Thyroid gland (tissue), 4 donors: ENCODE results near the gene SMPDL3B. TPM values are rescaled to one million over a fixed set of nuclear protein-coding genes. Genes with fewer than 3 reads are reported as not detected.
A peak's percentile ranks its signal among the peaks of the same experiment; 100 is the strongest.

ENCODE experiments used
- DNase-seq, 2 donors: peaks; one replicate each; pipeline ENCODE4 v3.0.0-alpha.2; 2019
- H3K27ac ChIP-seq, 3 donors: fragments of 200-600 bp; sonication (generic); 1 replicate in 2 of 3; 2 replicates in 1 of 3; pipeline ENCODE4 v1.5.1; 2016 to 2019; ENCODE audit warnings: mild to moderate bottlenecking in 1 of 3, moderate library complexity in 1 of 3
- H3K27me3 ChIP-seq: fragments of 200-600 bp; sonication (generic); one replicate; pipeline ENCODE4 v1.5.1; 2019
- H3K36me3 ChIP-seq, 2 donors: fragments of 200-600 bp; sonication (generic); one replicate each; pipeline ENCODE4 v1.5.1; 2016 to 2019
- H3K4me1 ChIP-seq, 2 donors: fragments of 200-600 bp; sonication (generic); one replicate each; pipeline ENCODE4 v1.5.1; 2017 to 2019
- H3K4me3 ChIP-seq, 3 donors: fragments of 200-600 bp; sonication (generic); replicated peaks in 1 of 3; 1 replicate in 2 of 3; 2 replicates in 1 of 3; pipeline ENCODE4 v1.5.1; 2016; ENCODE audit warnings: mild to moderate bottlenecking in 1 of 3
- H3K9me3 ChIP-seq: fragments of 200-600 bp; sonication (generic); one replicate; pipeline ENCODE4 v1.5.1; 2017
- POLR2A ChIP-seq, 2 donors: fragments of 450-650 bp; IDR thresholded peaks; one replicate each; pipeline ENCODE4 v1.6.1; 2017; ENCODE audit warnings: antibody characterized with exemption in 2 of 2, mild to moderate bottlenecking in 2 of 2, moderate library complexity in 1 of 2
- WGBS, 2 donors: methylation state at CpG; one replicate each; pipeline ENCODE4 v1.1.5; 2017; 5-methylcytosine and 5-hydroxymethylcytosine counted together
- intact Hi-C: fragments of 100-400 bp; cut with DNase I; formaldehyde crosslinking; loops from one replicate; pipeline ENCODE4 v1.15.1; 2023
- total RNA-seq, 4 donors: library from RNA; depleted of rRNA; stranded (reverse); fragments of >200 nt; gene quantifications; one replicate each; pipeline ENCODE4 v1.2.3, GENCODE V29; 2016
- TF ChIP-seq, protein P1 (sequence below), 6 experiments: fragments of 200-600 bp in 3 of 6; fragments of 450-650 bp in 3 of 6; sonication (generic) in 3 of 6; IDR thresholded peaks; one replicate each; pipeline ENCODE4 v1.5.1; 2016 to 2019; ENCODE audit warnings: antibody characterized with exemption in 6 of 6, mild to moderate bottlenecking in 2 of 6, inconsistent platforms in 1 of 6, moderate library complexity in 1 of 6

SMPDL3B gene
- total RNA-seq, 4 donors from 2014 or later = 22.3 to 37.8 (median 26.9) TPM

DNA sequence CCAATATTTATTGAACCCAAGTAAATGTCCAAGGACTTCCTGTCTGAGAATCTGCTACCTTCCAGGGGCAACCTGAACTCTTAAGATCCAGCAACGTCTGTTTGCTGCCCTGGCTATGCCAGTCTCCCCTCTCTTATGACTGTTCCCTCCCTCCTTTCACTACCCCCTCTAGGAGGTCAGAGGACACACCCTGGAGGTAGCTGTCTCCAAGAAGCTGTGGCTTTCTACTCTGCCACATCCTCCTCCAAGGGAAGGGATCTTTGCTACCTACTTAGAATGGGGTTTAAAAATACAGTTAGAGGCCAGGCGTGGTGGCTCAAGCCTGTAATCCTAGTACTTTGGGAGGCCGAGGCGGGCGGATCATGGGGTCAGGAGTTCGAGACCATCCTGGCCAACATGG is 3.6 kb upstream of the SMPDL3B start:
- Histone ChIP-seq H3K27me3 (no peaks in the 10 kb centered on the region), H3K4me1 (peaks cover 6 to 8% of the 10 kb centered on the region in 2 donors), H3K4me3 (no peak overlapping the region), H3K27ac (no peak overlapping the region), H3K9me3 (no peaks in the 10 kb centered on the region), H3K36me3 (no peaks in the 10 kb centered on the region)
- WGBS, 2 donors = 86 to 89% methylated on average over 6 of the region's 6 CpGs
- intact Hi-C loops = no loop called here
- DNase-seq = no peak
- no peak for TF ChIP-seq POLR2A (IDR thresholded peaks at IDR 0.05)
- TF ChIP-seq, protein P1, sequence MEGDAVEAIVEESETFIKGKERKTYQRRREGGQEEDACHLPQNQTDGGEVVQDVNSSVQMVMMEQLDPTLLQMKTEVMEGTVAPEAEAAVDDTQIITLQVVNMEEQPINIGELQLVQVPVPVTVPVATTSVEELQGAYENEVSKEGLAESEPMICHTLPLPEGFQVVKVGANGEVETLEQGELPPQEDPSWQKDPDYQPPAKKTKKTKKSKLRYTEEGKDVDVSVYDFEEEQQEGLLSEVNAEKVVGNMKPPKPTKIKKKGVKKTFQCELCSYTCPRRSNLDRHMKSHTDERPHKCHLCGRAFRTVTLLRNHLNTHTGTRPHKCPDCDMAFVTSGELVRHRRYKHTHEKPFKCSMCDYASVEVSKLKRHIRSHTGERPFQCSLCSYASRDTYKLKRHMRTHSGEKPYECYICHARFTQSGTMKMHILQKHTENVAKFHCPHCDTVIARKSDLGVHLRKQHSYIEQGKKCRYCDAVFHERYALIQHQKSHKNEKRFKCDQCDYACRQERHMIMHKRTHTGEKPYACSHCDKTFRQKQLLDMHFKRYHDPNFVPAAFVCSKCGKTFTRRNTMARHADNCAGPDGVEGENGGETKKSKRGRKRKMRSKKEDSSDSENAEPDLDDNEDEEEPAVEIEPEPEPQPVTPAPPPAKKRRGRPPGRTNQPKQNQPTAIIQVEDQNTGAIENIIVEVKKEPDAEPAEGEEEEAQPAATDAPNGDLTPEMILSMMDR (IDR thresholded peaks at IDR 0.05) = no peak

DNA sequence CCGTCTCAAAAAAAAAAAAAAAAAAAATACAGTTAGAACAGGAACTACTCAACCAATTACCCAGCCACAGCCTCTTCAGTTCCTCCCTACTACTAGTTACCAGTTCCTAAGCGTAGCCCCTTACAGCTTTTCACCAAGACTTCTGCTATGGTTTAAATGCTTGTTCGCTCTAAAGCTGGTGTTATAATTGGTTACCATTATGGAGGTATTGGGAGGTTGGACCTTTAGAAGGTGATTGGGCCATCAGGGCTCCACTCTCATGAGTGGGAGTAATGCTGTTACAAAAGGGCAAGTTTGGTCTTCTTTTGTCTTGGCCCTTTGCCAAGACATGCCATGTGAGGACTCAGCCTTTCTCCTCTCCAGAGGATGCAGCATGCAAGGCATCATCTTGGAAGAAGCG is 3.0 kb upstream of the SMPDL3B start:
- intact Hi-C loops = no loop called here
- TF ChIP-seq POLR2A (IDR thresholded peaks at IDR 0.05) = no peak
- TF ChIP-seq, protein P1 (IDR thresholded peaks at IDR 0.05) = no peak

DNA sequence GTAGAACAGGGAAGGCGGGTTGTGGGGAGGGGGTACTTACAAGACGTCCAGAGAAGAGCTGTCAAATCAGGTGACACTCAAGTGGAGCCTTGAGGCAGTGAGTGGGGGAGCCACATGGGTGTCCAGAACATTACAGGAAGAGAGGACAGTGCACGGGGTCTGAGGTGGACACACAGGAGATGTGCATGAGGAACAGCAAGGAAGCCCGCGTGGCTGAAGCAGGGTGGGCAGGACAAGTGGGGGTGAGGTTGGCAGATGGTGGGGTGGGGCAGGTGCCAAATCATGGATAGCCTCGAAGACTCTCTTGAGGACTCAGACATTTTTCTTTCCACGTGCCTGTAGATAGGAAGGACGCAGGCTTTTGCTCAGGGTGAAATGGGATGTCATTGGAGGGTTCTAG is 921 bp downstream of the SMPDL3B start:
- Histone ChIP-seq H3K9me3 (no peaks in the 10 kb centered on the region), H3K4me1 (peaks cover 6 to 13% of the 10 kb centered on the region in 2 donors), H3K36me3 (no peaks in the 10 kb centered on the region), H3K4me3 (peak overlapping the region in 2 of 3 donors; percentile 20 to 21), H3K27ac (peak overlapping the region in 2 of 3 donors; percentile 9 to 60), H3K27me3 (no peaks in the 10 kb centered on the region)
- intact Hi-C loops = no loop called here
- TF ChIP-seq, protein P1 (IDR thresholded peaks at IDR 0.05) = no peak
- TF ChIP-seq POLR2A (IDR thresholded peaks at IDR 0.05) = no peak
- DNase-seq = peak; percentile 31 to 45
- 29 to 46% methylated on average over 8 of the region's 8 CpGs for WGBS, 2 donors

More for the DNA sequence above, 3.0 kb upstream of the SMPDL3B start:
- H3K36me3 ChIP-seq = no peaks in the 10 kb centered on the region
- H3K9me3 ChIP-seq = no peaks in the 10 kb centered on the region
- no peak for DNase-seq
- H3K4me3 ChIP-seq = no peak overlapping the region
- H3K27me3 ChIP-seq = no peaks in the 10 kb centered on the region
- no peak overlapping the region for H3K27ac ChIP-seq
- H3K4me1 ChIP-seq = peaks cover 6 to 11% of the 10 kb centered on the region in 2 donors
- whole genome bisulfite sequencing, 2 donors = 76 to 79% methylated on average over 4 of the region's 4 CpGs

DNA sequence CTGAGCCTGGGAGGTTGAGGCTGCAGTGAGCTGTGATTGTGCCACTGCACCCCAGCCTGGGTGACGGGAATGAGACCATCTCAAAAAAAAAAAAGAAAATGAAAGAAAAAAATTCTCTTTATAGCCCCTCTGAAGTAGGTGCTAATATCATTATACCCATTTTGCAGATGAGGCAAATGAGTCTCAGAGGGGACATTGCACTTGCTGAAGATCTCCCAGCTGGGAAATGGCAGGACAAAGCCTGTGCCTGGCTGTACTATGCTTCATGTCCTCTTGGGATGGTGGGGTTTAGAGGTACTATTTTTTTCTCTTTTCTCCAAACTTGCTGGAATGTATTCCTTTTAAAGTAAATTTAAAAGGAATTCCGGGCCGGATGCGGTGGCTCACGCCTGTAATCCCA is 1.6 kb downstream of the SMPDL3B start:
- intact Hi-C loops = no loop called here
- Histone ChIP-seq H3K9me3 (no peaks in the 10 kb centered on the region), H3K27me3 (no peaks in the 10 kb centered on the region), H3K4me3 (no peak overlapping the region), H3K36me3 (no peaks in the 10 kb centered on the region), H3K27ac (no peak overlapping the region), H3K4me1 (peaks cover 6 to 13% of the 10 kb centered on the region in 2 donors)
- TF ChIP-seq, protein P1 (IDR thresholded peaks at IDR 0.05) = no peak
- no peak for TF ChIP-seq POLR2A (IDR thresholded peaks at IDR 0.05)
- WGBS, 2 donors = 72 to 92% methylated on average over 5 of the region's 5 CpGs
- no peak for DNase-seq

DNA sequence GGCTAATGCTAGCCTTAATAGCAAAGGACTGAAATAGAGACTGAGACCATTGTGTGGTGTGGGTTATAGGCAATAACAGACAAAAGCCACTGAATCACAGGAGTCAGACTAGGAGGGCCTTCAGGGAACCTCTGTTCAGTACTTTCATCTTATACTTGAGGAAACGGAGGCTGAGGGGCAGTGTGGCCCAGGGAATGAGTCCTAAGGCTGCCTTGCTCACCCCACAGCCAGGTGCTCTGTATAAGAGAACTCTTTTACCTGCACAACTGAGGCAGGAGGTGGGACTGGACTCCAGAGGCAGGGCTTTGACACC is 2.7 kb downstream of the SMPDL3B start:
- TF ChIP-seq, protein P1 (IDR thresholded peaks at IDR 0.05) = no peak
- no peak for TF ChIP-seq POLR2A (IDR thresholded peaks at IDR 0.05)
- no peak overlapping the region for H3K4me3 ChIP-seq
- H3K27ac ChIP-seq = no peak overlapping the region
- H3K36me3 ChIP-seq = no peaks in the 10 kb centered on the region
- H3K9me3 ChIP-seq = no peaks in the 10 kb centered on the region
- no peaks in the 10 kb centered on the region for H3K27me3 ChIP-seq
- intact Hi-C loops = no loop called here
- H3K4me1 ChIP-seq = peaks cover 6 to 13% of the 10 kb centered on the region in 2 donors
- no peak for DNase-seq
- WGBS, 2 donors = 75 to 78% methylated on average over 1 of the region's 1 CpG
